GM12801 (cell line): Measurements from ENCODE around the gene NF1.

Experiments used
- CTCF ChIP-seq: IDR thresholded peaks from one replicate; pipeline ENCODE4 v1.5.1; 2011; ENCODE audit warnings: control low read depth; ENCODE audit not compliant: insufficient read length; ENCODE audit errors: extremely low read depth

NF1 gene

DNA sequence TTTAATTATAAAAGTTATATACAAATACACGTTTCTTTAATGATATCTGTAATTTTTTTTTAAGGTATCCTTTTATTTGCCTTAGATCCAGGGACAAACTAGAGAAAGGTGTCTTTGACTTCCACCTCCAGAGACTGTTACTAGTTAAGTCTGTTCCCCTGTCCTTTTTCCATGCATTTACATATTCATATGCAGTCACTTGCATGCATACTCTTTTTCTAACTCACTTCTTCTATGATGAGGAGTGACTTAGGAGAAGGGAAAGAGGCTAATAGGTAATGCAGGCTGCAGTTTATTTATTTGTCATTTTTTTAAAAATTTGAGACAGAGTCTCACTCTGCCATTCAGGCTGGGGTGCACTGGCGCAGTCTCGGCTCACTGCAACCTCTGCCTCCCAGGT is 141.4 kb downstream of the NF1 start:
- no peak for TF ChIP-seq CTCF

DNA sequence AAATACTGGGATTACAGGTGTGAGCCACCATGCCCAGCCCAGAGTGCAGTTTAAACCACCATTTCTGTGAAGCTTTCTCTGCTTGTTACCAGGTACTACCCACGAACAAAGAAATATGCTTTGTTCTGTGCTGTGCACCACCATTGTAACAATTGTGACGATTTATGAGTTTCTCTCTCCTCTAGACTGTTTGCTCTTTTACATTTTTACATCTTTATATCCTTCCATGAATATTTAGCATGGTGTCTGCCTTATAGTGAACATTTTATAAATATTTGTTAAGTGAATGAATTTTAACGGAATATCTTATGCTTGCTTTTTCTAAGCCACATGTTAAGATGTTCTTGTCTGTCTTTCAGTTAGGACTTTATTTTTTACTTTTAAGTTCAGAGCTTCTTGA is 141.9 kb downstream of the NF1 start:
- no peak for TF ChIP-seq CTCF

DNA sequence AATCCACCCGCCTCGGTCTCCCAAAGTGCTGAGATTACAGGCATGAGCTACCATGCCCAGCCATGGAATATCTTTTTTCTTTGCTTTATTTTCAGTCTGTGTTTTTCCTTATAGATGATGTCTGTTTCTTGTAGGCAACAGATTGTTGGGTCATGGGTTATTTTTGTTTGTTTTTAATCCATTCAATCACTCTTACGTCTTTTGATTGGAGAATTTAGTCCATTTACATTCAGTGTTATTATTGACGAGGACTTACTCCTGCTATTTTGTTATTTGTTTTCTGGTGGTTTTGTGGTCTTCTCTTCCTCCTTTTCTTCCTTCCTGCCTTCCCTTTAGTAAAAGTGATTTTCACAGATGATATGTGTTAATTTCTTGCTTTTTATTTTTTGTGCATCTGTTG is 146.3 kb downstream of the NF1 start:
- no peak for TF ChIP-seq CTCF

- TF ChIP-seq CTCF, result no peak
Measured at GRCh38 chr17:31248986-31249834, 154.4 kb downstream of the NF1 start.

GRCh38 chr17:31249835-31250141 is 155.0 kb downstream of the NF1 start:
- no peak for TF ChIP-seq CTCF

DNA sequence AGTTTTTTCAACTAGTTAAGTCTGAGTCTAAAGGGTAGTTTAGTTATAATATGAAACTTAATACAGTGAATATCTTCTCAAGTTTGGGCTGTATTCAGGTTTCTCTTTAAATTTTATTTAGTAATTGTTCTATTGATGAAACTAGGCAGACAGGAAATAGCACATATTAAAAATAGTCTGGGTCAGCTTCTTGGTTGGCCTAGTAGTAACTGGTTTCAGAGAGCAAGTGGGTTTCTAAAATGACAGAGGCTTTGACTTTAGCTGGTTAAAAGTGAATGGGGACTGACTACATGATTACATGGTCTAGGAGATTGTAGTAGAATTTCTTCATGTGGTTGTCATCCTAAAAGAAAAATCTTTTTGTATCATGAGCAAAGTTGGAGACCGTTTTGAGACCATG is 155.5 kb downstream of the NF1 start:
- TF ChIP-seq CTCF, result no peak

DNA sequence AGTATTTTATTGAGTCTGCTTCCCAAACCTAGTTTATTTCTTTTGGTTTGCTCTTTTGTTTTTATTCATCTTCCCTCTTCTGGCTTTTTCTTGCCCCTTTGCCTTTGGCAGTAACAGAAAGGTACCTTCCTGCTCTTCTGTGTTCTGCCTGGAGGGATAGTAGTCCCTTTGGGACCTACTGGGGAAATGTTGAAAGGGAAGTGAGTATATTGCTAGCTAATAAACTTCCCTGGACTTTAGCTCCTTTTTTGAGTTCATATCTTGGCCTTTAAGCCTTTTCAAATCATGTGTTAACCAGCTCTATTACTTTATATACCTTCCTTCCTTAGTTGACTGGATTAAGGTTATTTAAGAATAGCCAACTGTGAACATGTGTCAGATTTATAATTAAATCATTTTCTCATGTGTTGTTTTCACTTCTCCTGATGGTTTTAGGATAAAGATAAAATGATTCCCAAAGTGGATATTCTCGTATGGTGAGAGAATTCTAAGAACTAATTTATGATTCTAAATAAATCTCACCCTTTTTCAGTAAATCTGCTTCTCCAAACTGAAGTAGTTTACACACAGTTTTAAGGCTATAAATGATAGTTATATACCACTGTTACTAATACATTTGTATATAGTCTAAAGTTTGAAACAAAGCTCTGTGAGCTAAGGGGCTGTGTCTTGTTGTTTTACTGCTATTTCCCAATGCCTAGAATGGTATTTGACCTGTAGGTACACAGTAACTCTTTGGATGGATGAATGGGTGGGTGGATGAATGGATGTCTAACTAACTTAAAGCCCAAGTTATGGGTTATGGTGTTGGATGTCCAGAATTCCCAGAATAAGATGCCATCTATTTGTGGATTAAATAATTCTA is 156.6 kb downstream of the NF1 start:
- no peak for TF ChIP-seq CTCF
